GM12878 (cell line): Measurements from ENCODE around the gene NRIP3. TPM values are rescaled to one million over a fixed set of nuclear protein-coding genes. Genes with fewer than 3 reads are reported as not detected.

Experiments
- ATAC-seq: fragments of 200-7000 bp; cut with Tn5 transposase; 3 replicates; pipeline ENCODE4 v1.9.1; 2020; ENCODE audit warnings: mild to moderate bottlenecking, moderate library complexity
- BruUV-seq: library from RNA; stranded (reverse); fragments of 400-500 nt; replicated peaks from 2 replicates; lab custom pipeline; 2021; lab: Mats Ljungman, UMichigan
- CTCF ChIA-PET: fragments of 300-600 bp; sonication (Branson Sonifier 250); formaldehyde crosslinking; extraction: SDS; loops from one replicate; lab custom pipeline; 2021; ENCODE audit warnings: inconsistent platforms; lab: Yijun Ruan, JAX
- POLR2A ChIA-PET: fragments of 350-600 bp; formaldehyde crosslinking; extraction: SDS; loops from one replicate; lab custom pipeline; 2021; ENCODE audit warnings: inconsistent platforms; lab: Charles Lee
- RAD21 ChIA-PET: fragments of 300-600 bp; sonication (Branson Sonifier 250); formaldehyde crosslinking; loops from one replicate; lab custom pipeline; 2023; ENCODE audit warnings: antibody characterized with exemption; ENCODE audit not compliant: unreplicated experiment; lab: Charles Lee
- SMC1A ChIA-PET: fragments of 300-600 bp; sonication (Branson Sonifier 250); formaldehyde crosslinking; loops from one replicate; lab custom pipeline; 2023; ENCODE audit not compliant: unreplicated experiment, uncharacterized antibody; lab: Charles Lee
- DNase-seq: peaks from one replicate; pipeline ENCODE4 v3.0.0-alpha.2; 2011; ENCODE audit warnings: low read depth, low spot score
- FAIRE-seq: peaks from 3 replicates; lab custom pipeline; 2011; peaks lifted over from hg19 to GRCh38; lab: Jason Lieb, UNC
- H2AFZ ChIP-seq: 2 replicates; pipeline ENCODE4 v1.6.0; 2011; ENCODE audit warnings: low read depth, low read length, control low read depth; ENCODE audit not compliant: control insufficient read depth
- H3K27ac ChIP-seq: 2 replicates; pipeline ENCODE4 v1.5.1; 2011; ENCODE audit warnings: control low read depth; ENCODE audit not compliant: control insufficient read depth, insufficient read depth
- H3K27me3 ChIP-seq, 2 experiments: replicated peaks in 1 of 2; 2 replicates each; pipeline versions ENCODE4 v1.6.0 to v1.6.1; 2011; ENCODE audit warnings: low read length in 1 of 2; ENCODE audit not compliant: control insufficient read depth in 2 of 2, insufficient read depth in 2 of 2
- H3K36me3 ChIP-seq, 2 experiments: 2 replicates each; pipeline ENCODE4 v1.5.1; 2011; ENCODE audit warnings: low read length in 1 of 2; ENCODE audit not compliant: control insufficient read depth in 2 of 2, insufficient read depth in 2 of 2
- H3K4me1 ChIP-seq: 2 replicates; pipeline ENCODE4 v1.6.1; 2011; ENCODE audit warnings: mild to moderate bottlenecking, low read length, moderate library complexity, mixed read lengths; ENCODE audit not compliant: control insufficient read depth, insufficient read depth
- H3K4me2 ChIP-seq: 2 replicates; pipeline ENCODE4 v1.6.0; 2011; ENCODE audit warnings: control low read depth; ENCODE audit not compliant: control insufficient read depth, insufficient read depth
- H3K4me3 ChIP-seq: fragments of 200-600 bp; sonication (generic); 2 replicates; pipeline ENCODE4 v1.5.1; 2016
- H3K79me2 ChIP-seq: 2 replicates; pipeline ENCODE4 v1.6.0; 2011; ENCODE audit warnings: low read length; ENCODE audit not compliant: control insufficient read depth, insufficient read depth
- H3K9ac ChIP-seq: 2 replicates; pipeline ENCODE4 v1.8.0; 2011; ENCODE audit warnings: low read length, control low read depth, mixed read lengths; ENCODE audit not compliant: control insufficient read depth, insufficient read depth
- H3K9me3 ChIP-seq: replicated peaks from 3 replicates; pipeline ENCODE4 v1.5.1; 2011; ENCODE audit warnings: mild to moderate bottlenecking, low read length; ENCODE audit not compliant: control insufficient read depth, insufficient read depth
- H4K20me1 ChIP-seq: 2 replicates; pipeline ENCODE4 v1.6.0; 2011; ENCODE audit not compliant: control insufficient read depth, insufficient read depth
- EP300 ChIP-seq, 2 experiments: fragments of 150-350 bp in 1 of 2; IDR thresholded peaks; 2 replicates each; pipeline ENCODE4 v1.6.1; 2011 to 2012; ENCODE audit warnings: low read depth in 2 of 2, low read length in 2 of 2, borderline replicate concordance in 1 of 2, improper control_type of control experiment in 1 of 2, inconsistent platforms in 1 of 2; ENCODE audit not compliant: control insufficient read depth in 1 of 2
- MTA2 ChIP-seq: fragments of 450-650 bp; IDR thresholded peaks from 2 replicates; pipeline ENCODE4 v1.6.1; 2016; ENCODE audit warnings: low read depth, mild to moderate bottlenecking, moderate library complexity
- POLR2AphosphoS2 ChIP-seq: IDR thresholded peaks from 2 replicates; pipeline ENCODE4 v1.6.1; 2011; ENCODE audit warnings: low read depth, mild to moderate bottlenecking, low read length, improper control_type of control experiment, moderate library complexity
- RFX5 ChIP-seq: IDR thresholded peaks from 2 replicates; pipeline ENCODE4 v1.6.1; 2011; ENCODE audit warnings: low read depth, low read length, improper control_type of control experiment
- RUNX3 ChIP-seq: IDR thresholded peaks from 2 replicates; pipeline ENCODE4 v1.6.1; 2012; ENCODE audit warnings: low read length, inconsistent platforms
- SMARCA5 ChIP-seq: fragments of 450-650 bp; IDR thresholded peaks from 2 replicates; pipeline ENCODE4 v1.6.1; 2017; ENCODE audit warnings: mild to moderate bottlenecking
- TCF12 ChIP-seq: IDR thresholded peaks from 2 replicates; pipeline ENCODE4 v1.6.1; 2011; ENCODE audit warnings: low read depth, mild to moderate bottlenecking, low read length
- WGBS: methylation state at CpG from one replicate; pipeline ENCODE4 v1.1.6; 2016; ENCODE audit warnings: low lambda C conversion rate; ENCODE audit not compliant: insufficient replicate concordance, insufficient coverage; ENCODE audit errors: missing lambda C conversion rate; 5-methylcytosine and 5-hydroxymethylcytosine counted together
- in situ Hi-C: fragments of 300-500 bp; cut with MboI; formaldehyde crosslinking; loops from 9 replicates; pipeline ENCODE4 v1.14.3; 2018; ENCODE audit warnings: mixed read lengths
- intact Hi-C: fragments of 100-400 bp; cut with micrococcal nuclease; formaldehyde crosslinking; loops from one replicate; pipeline ENCODE4 v1.14.2; 2022; ENCODE audit not compliant: unreplicated experiment
- polyA plus RNA-seq, 11 experiments: library from polyadenylated mRNA; depleted of rRNA in 4 of 11; unstranded in 6 of 11; stranded (reverse) in 5 of 11; fragments of >200 nt; fragmentation: Nextera tagmentation in 4 of 11; fragmentation: Illumina TruSeq in 1 of 11; extraction: Ambion mirVana in 4 of 11; extraction: Trizol in 1 of 11; gene quantifications; 1 replicate in 1 of 11; 2 replicates in 10 of 11; pipeline versions ENCODE4 v1.2.1 to v1.2.3, GENCODE V29; 2011 to 2016; ENCODE audit warnings: inconsistent platforms in 2 of 11, missing spikeins in 2 of 11, low read depth in 1 of 11
- total RNA-seq, 4 experiments: library from RNA; depleted of rRNA in 3 of 4; stranded (reverse); fragments of >200 nt in 3 of 4; fragmentation: Illumina TruSeq in 1 of 4; extraction: Trizol in 1 of 4; gene quantifications; 2 replicates each; pipeline versions ENCODE4 v1.2.1 to v1.2.3, GENCODE V29; 2013 to 2021
- TF ChIP-seq, protein P1 (sequence below): fragments of 450-650 bp; IDR thresholded peaks from 2 replicates; pipeline ENCODE4 v1.6.1; 2017; ENCODE audit warnings: mild to moderate bottlenecking, moderate library complexity
- TF ChIP-seq, protein P2 (sequence below): IDR thresholded peaks from 2 replicates; pipeline ENCODE4 v1.6.1; 2012; ENCODE audit warnings: low read depth, low read length, improper control_type of control experiment

Gene NRIP3
- total and polyA plus RNA-seq, 10 of the 15 experiments (the other 5 are each of a cell fraction or from before 2014, with no cell fraction given): under 0.01 to 0.25 (median 0.09) TPM; not detected in 7

DNA sequence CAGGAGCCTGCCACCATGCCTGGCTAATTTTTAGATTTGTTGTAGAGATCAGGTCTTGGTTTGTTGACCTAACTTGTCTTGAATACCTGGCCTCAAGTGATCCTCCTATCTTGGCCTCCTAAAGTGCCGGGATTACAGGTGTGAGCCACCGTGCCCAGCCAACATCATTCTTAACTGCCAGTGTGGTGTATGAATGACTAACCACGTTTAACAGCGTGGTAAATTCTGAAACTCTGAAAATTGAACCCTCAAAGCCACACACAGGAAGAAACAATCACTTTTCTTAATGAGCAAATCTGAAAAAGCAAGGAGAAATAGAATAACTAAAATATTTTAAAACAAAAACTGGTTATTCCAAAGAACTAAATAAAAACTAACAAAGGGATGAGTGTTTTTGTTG lies 46.9 kb downstream of the NRIP3 start:
- ChIA-PET CTCF (interaction anchor here (0.7 to 7.8 kb wide), 4 partner anchors 15 to 391 kb away, joined by 3 to 196 read pairs (median 3); partner anchors contain the start of gene AKIP1), RAD21 (interaction anchor here (1.6 to 3.6 kb wide), 2 partner anchors 43 to 390 kb away, joined by 4 to 31 read pairs; no protein-coding TSS in a partner anchor), SMC1A (interaction anchor here (0.7 to 2.9 kb wide), 7 partner anchors 11 to 550 kb away, joined by 3 to 7 read pairs (median 4); no protein-coding TSS in a partner anchor), POLR2A (interaction anchor here (0.6 kb wide), 1 partner anchor 46 kb away, joined by 3 read pairs; the partner anchor contains the start of gene AKIP1)
- Histone ChIP-seq H2AFZ (no peak overlapping the region), H3K79me2 (peaks cover 13% of the 10 kb centered on the region), H3K4me2 (no peak overlapping the region), H3K9me3 (no peaks in the 10 kb centered on the region), H3K4me1 (peaks cover 5% of the 10 kb centered on the region; the same call in 1 of the 2 replicates), H3K4me3 (no peak overlapping the region), H3K27ac (no peak overlapping the region), H3K27me3 (no peaks in the 10 kb centered on the region), H4K20me1 (no peaks in the 10 kb centered on the region), H3K36me3 (peaks cover 1 to 5% of the 10 kb centered on the region in 2 experiments; a peak in 3 of 4 replicates), H3K9ac (no peak overlapping the region)
- FAIRE-seq (no peak), ATAC-seq (peak; percentile 44), DNase-seq (no peak)
- in situ Hi-C loops: loop anchor here (5.0 kb wide), 1 partner anchor 275 kb away; the partner anchor contains the start of genes RPL27A and TRIM66
- TF ChIP-seq MTA2 (peak; percentile 31; the same call in 1 of the 2 replicates), RUNX3 (peak; percentile 53), POLR2AphosphoS2 (no peak)
- WGBS: 26% methylated on average over 4 of the region's 4 CpGs
- no TSS peak for BruUV-seq
- intact Hi-C loops: loop anchor here (10.0 kb wide), 1 partner anchor 732 kb away; no protein-coding TSS in a partner anchor

DNA sequence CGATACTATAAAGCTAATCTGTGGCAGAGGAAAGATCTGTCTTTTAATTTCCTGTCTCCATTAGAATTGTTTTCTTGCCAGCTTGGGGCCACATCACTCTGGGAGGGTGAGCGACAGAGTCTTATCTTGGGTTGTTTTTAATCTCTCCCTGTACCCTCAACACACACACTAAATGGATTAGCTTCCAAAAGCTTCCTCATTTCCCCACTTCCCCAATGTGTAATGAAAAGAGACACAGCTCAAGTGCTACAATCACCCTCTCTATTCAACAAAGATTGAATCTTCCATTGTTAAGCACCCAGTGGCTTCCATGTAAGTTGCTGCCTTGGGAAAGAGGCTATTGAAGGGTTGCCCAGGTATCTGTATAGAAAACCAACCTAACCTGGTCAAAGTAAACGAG lies 54.9 kb downstream of the NRIP3 start:
- Histone ChIP-seq H3K27me3 (no peaks in the 10 kb centered on the region), H3K4me2 (no peak overlapping the region), H3K27ac (no peak overlapping the region), H3K36me3 (peaks cover 2 to 10% of the 10 kb centered on the region in 2 experiments), H3K4me3 (no peak overlapping the region), H4K20me1 (no peaks in the 10 kb centered on the region), H3K4me1 (no peaks in the 10 kb centered on the region), H2AFZ (no peak overlapping the region), H3K79me2 (no peaks in the 10 kb centered on the region), H3K9me3 (no peaks in the 10 kb centered on the region), H3K9ac (no peak overlapping the region)
- ChIA-PET CTCF (interaction anchor here (0.9 to 6.9 kb wide), 4 partner anchors 10 to 67 kb away, joined by 3 to 57 read pairs (median 4); partner anchors contain the start of gene TMEM9B), POLR2A (interaction anchor here (1.2 kb wide), 1 partner anchor 10 kb away, joined by 7 read pairs; no protein-coding TSS in a partner anchor), SMC1A (interaction anchor here (1.2 to 3.0 kb wide), 2 partner anchors 11 to 189 kb away, joined by 3 to 14 read pairs; no protein-coding TSS in a partner anchor), RAD21 (interaction anchor here (1.8 kb wide), 1 partner anchor 14 kb away, joined by 4 read pairs; no protein-coding TSS in a partner anchor)
- intact Hi-C loops: no loop called here
- no TSS peak for BruUV-seq
- WGBS: 81% methylated on average over 3 of the region's 3 CpGs
- DNase-seq (no peak), FAIRE-seq (no peak), ATAC-seq (no peak)
- in situ Hi-C loops: no loop called here
- no peak for TF ChIP-seq TCF12
- TF ChIP-seq SMARCA5: no peak
- no peak for TF ChIP-seq EP300 (IDR thresholded peaks at IDR 0.05; ENCODE audit: borderline replicate concordance in 1 of 2, control insufficient read depth in 1 of 2, low read depth in 2 of 2, low read length in 2 of 2)
- TF ChIP-seq, protein P1, sequence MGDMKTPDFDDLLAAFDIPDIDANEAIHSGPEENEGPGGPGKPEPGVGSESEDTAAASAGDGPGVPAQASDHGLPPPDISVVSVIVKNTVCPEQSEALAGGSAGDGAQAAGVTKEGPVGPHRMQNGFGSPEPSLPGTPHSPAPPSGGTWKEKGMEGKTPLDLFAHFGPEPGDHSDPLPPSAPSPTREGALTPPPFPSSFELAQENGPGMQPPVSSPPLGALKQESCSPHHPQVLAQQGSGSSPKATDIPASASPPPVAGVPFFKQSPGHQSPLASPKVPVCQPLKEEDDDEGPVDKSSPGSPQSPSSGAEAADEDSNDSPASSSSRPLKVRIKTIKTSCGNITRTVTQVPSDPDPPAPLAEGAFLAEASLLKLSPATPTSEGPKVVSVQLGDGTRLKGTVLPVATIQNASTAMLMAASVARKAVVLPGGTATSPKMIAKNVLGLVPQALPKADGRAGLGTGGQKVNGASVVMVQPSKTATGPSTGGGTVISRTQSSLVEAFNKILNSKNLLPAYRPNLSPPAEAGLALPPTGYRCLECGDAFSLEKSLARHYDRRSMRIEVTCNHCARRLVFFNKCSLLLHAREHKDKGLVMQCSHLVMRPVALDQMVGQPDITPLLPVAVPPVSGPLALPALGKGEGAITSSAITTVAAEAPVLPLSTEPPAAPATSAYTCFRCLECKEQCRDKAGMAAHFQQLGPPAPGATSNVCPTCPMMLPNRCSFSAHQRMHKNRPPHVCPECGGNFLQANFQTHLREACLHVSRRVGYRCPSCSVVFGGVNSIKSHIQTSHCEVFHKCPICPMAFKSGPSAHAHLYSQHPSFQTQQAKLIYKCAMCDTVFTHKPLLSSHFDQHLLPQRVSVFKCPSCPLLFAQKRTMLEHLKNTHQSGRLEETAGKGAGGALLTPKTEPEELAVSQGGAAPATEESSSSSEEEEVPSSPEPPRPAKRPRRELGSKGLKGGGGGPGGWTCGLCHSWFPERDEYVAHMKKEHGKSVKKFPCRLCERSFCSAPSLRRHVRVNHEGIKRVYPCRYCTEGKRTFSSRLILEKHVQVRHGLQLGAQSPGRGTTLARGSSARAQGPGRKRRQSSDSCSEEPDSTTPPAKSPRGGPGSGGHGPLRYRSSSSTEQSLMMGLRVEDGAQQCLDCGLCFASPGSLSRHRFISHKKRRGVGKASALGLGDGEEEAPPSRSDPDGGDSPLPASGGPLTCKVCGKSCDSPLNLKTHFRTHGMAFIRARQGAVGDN: no peak
- TF ChIP-seq, protein P2, sequence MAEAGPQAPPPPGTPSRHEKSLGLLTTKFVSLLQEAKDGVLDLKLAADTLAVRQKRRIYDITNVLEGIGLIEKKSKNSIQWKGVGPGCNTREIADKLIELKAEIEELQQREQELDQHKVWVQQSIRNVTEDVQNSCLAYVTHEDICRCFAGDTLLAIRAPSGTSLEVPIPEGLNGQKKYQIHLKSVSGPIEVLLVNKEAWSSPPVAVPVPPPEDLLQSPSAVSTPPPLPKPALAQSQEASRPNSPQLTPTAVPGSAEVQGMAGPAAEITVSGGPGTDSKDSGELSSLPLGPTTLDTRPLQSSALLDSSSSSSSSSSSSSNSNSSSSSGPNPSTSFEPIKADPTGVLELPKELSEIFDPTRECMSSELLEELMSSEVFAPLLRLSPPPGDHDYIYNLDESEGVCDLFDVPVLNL: no peak
- no peak for TF ChIP-seq RFX5
